HG02885 (cell line): ENCODE results near the gene FFAR1.
"Not testable (repeated sequence)": the region's sequence is repeated elsewhere in the genome, so short reads cannot be mapped to it uniquely, and the experiment has no call there.

Experiments
- ATAC-seq: cut with Tn5 transposase; IDR thresholded peaks from one replicate; pipeline ENCODE4 v1.9.1; 2021; ENCODE audit warnings: mild to moderate bottlenecking; ENCODE audit not compliant: unreplicated experiment, poor library complexity

The FFAR1 gene

DNA sequence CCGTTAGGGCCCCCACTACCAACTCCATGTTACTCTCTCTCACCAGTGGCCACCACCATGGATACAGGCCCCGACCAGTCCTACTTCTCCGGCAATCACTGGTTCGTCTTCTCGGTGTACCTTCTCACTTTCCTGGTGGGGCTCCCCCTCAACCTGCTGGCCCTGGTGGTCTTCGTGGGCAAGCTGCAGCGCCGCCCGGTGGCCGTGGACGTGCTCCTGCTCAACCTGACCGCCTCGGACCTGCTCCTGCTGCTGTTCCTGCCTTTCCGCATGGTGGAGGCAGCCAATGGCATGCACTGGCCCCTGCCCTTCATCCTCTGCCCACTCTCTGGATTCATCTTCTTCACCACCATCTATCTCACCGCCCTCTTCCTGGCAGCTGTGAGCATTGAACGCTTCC lies 11.1 kb downstream of the FFAR1 start:
- not testable (repeated sequence) for ATAC-seq

DNA sequence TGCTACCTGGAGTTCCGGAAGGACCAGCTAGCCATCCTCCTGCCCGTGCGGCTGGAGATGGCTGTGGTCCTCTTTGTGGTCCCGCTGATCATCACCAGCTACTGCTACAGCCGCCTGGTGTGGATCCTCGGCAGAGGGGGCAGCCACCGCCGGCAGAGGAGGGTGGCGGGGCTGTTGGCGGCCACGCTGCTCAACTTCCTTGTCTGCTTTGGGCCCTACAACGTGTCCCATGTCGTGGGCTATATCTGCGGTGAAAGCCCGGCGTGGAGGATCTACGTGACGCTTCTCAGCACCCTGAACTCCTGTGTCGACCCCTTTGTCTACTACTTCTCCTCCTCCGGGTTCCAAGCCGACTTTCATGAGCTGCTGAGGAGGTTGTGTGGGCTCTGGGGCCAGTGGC lies 11.7 kb downstream of the FFAR1 start:
- not testable (repeated sequence) for ATAC-seq

DNA sequence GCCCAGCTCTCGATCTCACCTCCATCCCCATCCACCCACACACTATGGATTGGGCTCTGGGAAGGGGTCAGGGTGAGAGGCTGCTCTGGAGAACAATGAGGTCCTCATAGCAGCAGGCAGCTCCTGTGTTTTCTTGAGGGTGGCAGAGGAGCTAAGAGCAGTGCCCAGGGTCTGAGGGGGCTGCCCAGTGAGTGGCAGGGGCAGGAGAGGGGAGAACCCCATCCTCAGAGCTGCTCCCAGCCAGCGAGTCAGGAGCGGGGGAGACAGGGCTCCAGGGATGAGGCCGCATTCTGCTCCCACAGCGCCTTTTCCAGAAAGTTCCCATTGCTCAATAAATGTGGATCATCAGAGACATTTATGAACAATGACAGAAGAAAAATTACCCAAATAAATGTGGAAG lies 12.4 kb downstream of the FFAR1 start:
- ATAC-seq = not testable (repeated sequence)

GRCh38 chr19:35360880-35361420 lies 13.2 kb downstream of the FFAR1 start:
- ATAC-seq = no peak

DNA sequence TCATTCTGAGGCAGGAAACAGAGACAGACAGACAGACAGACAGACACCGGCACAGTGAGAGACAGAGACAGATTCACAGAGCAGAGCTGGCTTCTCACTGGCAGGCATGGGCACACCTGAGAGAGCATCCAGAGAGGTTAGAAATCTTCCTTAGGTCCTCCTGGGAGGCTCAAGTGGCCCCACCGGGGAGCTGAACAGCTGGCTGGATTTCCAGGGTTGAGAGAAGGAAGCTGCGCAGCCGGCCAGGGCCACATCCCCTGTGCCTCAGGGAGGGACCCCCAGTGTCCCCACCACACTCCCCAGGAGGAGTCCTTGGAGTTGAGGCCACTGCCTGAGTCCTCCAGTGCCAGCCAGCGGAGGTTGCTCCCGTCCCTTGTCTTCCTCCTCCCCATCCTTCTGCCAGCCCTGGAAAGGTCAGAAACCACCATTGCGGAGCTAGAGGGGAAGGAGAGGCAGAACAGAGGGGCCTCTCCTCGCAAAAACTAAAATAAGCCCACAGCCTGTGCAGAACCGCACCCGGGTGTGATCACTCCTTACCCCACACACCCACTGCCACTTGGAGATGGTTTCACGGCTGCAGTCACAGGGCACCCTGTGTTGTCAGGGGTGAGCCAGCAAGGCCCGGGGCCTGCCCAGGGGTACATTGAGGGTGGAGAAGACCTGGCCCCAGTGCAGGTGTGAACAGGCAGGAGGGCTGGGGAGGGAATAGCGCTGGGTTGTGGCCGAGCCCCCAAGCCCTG lies 14.7 kb downstream of the FFAR1 start:
- no peak for ATAC-seq

- ATAC-seq = no peak
These were observed 15.4 kb downstream of the FFAR1 start for GRCh38 chr19:35363001-35363590.

GRCh38 chr19:35363711-35364425 lies 16.2 kb downstream of the FFAR1 start:
- ATAC-seq = no peak

GRCh38 chr19:35365303-35365702 lies 17.6 kb downstream of the FFAR1 start:
- ATAC-seq = no peak

DNA sequence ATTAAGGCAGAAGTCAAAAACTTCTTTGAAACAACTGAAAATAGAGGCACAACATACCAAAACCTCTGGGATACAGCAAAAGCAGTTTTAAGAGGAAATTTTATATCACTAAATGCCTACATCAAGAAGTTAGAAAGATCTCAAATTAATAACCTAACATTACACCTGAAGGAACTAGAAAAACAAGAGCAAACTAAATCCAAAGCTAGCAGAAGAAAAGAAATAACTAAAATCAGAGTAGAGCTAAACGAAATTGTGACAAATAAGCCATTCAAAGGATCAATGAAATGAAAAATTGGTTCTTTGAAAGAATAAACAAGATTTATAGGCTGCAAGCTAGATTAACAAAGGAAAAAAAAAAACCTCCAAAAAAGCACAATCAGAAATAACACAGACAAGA lies 20.7 kb downstream of the FFAR1 start:
- no peak for ATAC-seq

DNA sequence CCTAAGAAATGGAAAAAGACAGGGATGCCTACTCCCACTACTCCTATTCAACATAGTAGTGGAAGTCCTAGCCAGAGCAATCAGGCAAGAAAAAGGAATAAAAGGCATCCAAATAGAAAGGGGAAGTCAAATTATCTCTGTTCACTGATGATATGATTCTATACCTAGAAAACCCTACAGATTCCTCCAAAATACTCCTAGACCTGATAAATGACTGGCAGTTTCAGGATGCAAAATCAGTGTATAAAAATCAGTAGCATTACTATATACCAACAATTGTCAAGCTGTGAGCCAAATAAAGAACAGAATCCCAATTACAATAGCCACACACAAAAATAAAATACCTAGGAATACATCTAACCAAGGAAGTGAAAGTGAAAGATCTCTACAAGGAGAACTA lies 21.8 kb downstream of the FFAR1 start:
- ATAC-seq = no peak

DNA sequence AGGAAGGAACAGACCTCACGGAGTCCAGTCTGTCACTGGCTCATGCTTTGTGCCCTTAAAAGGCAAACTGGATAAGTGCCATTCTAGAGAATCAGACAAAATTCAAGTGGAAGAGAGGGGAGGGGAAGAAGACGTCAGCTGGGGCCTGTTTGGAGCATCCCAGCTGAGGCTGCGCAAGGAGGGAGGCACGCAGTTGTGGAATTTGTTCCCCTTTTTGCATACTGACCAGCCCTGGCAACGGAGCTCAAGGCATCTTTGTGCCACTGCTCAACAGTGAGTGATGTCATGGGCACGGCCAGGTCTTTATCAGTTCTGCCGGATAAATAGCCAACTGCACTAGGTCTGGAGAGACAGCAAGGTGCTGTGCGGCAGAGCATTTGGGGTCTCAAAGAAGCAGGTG lies 23.0 kb downstream of the FFAR1 start, which contains the start of gene GPR42:
Gene GPR42, plus strand, starts transcription at position 347 of the 400 bp plus-strand sequence. CDS start 292 bp downstream, outside the sequence.
- ATAC-seq = no peak

- no peak for ATAC-seq
These were observed 25.8 kb downstream of the FFAR1 start for GRCh38 chr19:35373492-35373891.

DNA sequence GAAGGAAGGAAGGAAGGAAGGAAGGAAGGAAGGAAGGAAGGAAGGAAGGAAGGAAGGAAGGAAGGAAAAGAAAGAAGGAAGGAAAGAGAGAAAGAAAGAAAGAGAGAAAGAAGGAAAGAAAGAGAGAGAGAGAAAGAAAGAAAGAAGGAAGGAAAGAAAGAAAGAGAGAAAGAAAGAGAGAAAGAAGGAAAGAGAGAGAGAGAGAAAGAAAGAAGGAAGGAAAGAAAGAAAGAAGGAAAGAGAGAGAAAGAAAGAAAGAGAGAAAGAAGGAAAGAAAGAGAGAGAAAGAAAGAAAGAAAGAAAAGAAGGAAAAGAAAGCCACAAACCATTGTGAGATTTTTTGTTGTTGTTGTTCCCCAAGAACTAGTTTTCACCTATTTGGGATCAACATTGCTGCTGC lies 26.3 kb downstream of the FFAR1 start:
- ATAC-seq = not testable (repeated sequence)

- no peak for ATAC-seq
These were observed 28.0 kb downstream of the FFAR1 start for GRCh38 chr19:35375505-35376307.

- no peak for ATAC-seq
These were observed 30.0 kb downstream of the FFAR1 start for GRCh38 chr19:35377656-35378055.

GRCh38 chr19:35378356-35378755 lies 30.7 kb downstream of the FFAR1 start:
- no peak for ATAC-seq

- ATAC-seq = not testable (repeated sequence)
These were observed 31.8 kb downstream of the FFAR1 start for GRCh38 chr19:35379545-35379944.

- ATAC-seq = no peak
These were observed 32.3 kb downstream of the FFAR1 start for GRCh38 chr19:35379992-35380391.

- ATAC-seq = no peak
These were observed 32.9 kb downstream of the FFAR1 start for GRCh38 chr19:35380450-35381124.

GRCh38 chr19:35381318-35381717 lies 33.6 kb downstream of the FFAR1 start:
- no peak for ATAC-seq
